HCT116 (cell line): ENCODE results near the gene RASGRP2. TPM values are rescaled to one million over a fixed set of nuclear protein-coding genes. Genes with fewer than 3 reads are reported as not detected.

ENCODE experiments used
- ATAC-seq: fragments of 200-7000 bp; cut with Tn5 transposase; 2 replicates; pipeline ENCODE4 v1.9.1; 2020; ENCODE audit warnings: mild to moderate bottlenecking, moderate library complexity
- BruUV-seq: library from RNA; stranded (reverse); fragments of 400-500 nt; replicated peaks from 2 replicates; lab custom pipeline; 2021; lab: Mats Ljungman, UMichigan
- CTCF ChIA-PET: fragments of 300-600 bp; sonication (Branson Sonifier 250); formaldehyde crosslinking; loops from one replicate; lab custom pipeline; 2021; ENCODE audit warnings: antibody characterized with exemption; lab: Charles Lee
- POLR2A ChIA-PET: fragments of 300-600, 350-600 bp; sonication (Branson Sonifier 250); formaldehyde crosslinking; loops from one replicate; lab custom pipeline; 2021; ENCODE audit warnings: antibody characterized with exemption; lab: Charles Lee
- RAD21 ChIA-PET, 2 experiments: fragments of 300-600 bp; sonication (Branson Sonifier 250); formaldehyde crosslinking; loops; one replicate each; lab custom pipeline; 2023; ENCODE audit warnings: low total read pairs in 2 of 2; ENCODE audit not compliant: uncharacterized antibody in 2 of 2, unreplicated experiment in 2 of 2, low non-redundant PET in 1 of 2; lab: Charles Lee
- DNase-seq: peaks from one replicate; pipeline ENCODE4 v3.0.0-alpha.2; 2010; ENCODE audit warnings: low read depth, low spot score
- H2AFZ ChIP-seq: fragments of 200-600 bp; shearing (Covaris generic), sonication (generic); 2 replicates; pipeline ENCODE4 v1.6.1; 2017; ENCODE audit warnings: low read depth, mixed run types, mixed read lengths, antibody characterized with exemption, low read length; ENCODE audit not compliant: poor library complexity, severe bottlenecking
- H3K27ac ChIP-seq: 2 replicates; pipeline ENCODE4 v1.5.1; 2012; ENCODE audit warnings: low read depth, low read length
- H3K27me3 ChIP-seq: fragments of 200-600 bp; sonication (generic); 2 replicates; pipeline ENCODE4 v1.6.1; 2016; ENCODE audit warnings: mixed run types, low read length, mixed read lengths; ENCODE audit not compliant: insufficient read depth
- H3K36me3 ChIP-seq, 2 experiments: fragments of 200-500 bp in 1 of 2; fragments of 200-600 bp in 1 of 2; sonication (Bioruptor generic) in 1 of 2; sonication (generic) in 1 of 2; 2 replicates each; pipeline versions ENCODE4 v1.5.1 to v1.6.1; 2014 to 2016; ENCODE audit warnings: low read length in 2 of 2, inconsistent platforms in 1 of 2, mixed read lengths in 1 of 2, mixed run types in 1 of 2; ENCODE audit not compliant: insufficient read depth in 2 of 2, control insufficient read depth in 1 of 2
- H3K4me1 ChIP-seq, 2 experiments: fragments of 200-600 bp in 1 of 2; sonication (generic) in 1 of 2; 2 replicates each; pipeline versions ENCODE4 v1.5.1 to v1.6.1; 2012 to 2017; ENCODE audit warnings: low read length in 2 of 2, inconsistent platforms in 1 of 2, mild to moderate bottlenecking in 1 of 2, mixed read lengths in 1 of 2, mixed run types in 1 of 2, moderate library complexity in 1 of 2; ENCODE audit not compliant: insufficient read depth in 2 of 2, control insufficient read depth in 1 of 2
- H3K4me2 ChIP-seq: fragments of 200-600 bp; sonication (generic); 2 replicates; pipeline ENCODE4 v1.6.1; 2017; ENCODE audit warnings: mixed run types, low read length, mixed read lengths
- H3K4me3 ChIP-seq, 2 experiments: fragments of 200-600 bp in 1 of 2; sonication (generic) in 1 of 2; replicated peaks in 1 of 2; 2 replicates each; pipeline ENCODE4 v1.5.1; 2011 to 2016; ENCODE audit warnings: low read length in 2 of 2, control low read depth in 1 of 2, low read depth in 1 of 2, mild to moderate bottlenecking in 1 of 2, mixed read lengths in 1 of 2, mixed run types in 1 of 2
- H3K79me2 ChIP-seq: fragments of 200-600 bp; sonication (generic); 2 replicates; pipeline ENCODE4 v1.6.1; 2017; ENCODE audit warnings: mild to moderate bottlenecking, mixed run types, low read length, moderate library complexity, mixed read lengths; ENCODE audit not compliant: insufficient read depth
- H3K9ac ChIP-seq: fragments of 200-600 bp; sonication (generic); 2 replicates; pipeline ENCODE4 v1.6.1; 2016; ENCODE audit warnings: low read length, mixed read lengths
- H3K9me2 ChIP-seq: fragments of 200-600 bp; sonication (generic), shearing (Covaris generic); 2 replicates; pipeline ENCODE4 v1.6.1; 2017; ENCODE audit warnings: mixed run types, mild to moderate bottlenecking, moderate library complexity; ENCODE audit not compliant: insufficient read depth
- H3K9me3 ChIP-seq, 2 experiments: fragments of 200-500 bp in 1 of 2; fragments of 200-600 bp in 1 of 2; sonication (Bioruptor generic) in 1 of 2; sonication (generic) in 1 of 2; 2 replicates each; pipeline ENCODE4 v1.6.1; 2014 to 2017; ENCODE audit warnings: low read length in 2 of 2, mixed read lengths in 2 of 2, inconsistent platforms in 1 of 2, low read depth in 1 of 2, mild to moderate bottlenecking in 1 of 2, mixed run types in 1 of 2, moderate library complexity in 1 of 2; ENCODE audit not compliant: control insufficient read depth in 1 of 2, insufficient read depth in 1 of 2
- H4K20me1 ChIP-seq: fragments of 200-600 bp; sonication (generic), shearing (Covaris generic); 2 replicates; pipeline ENCODE4 v1.6.1; 2017; ENCODE audit warnings: mixed run types, mild to moderate bottlenecking, moderate library complexity; ENCODE audit not compliant: insufficient read depth
- ATF3 ChIP-seq: IDR thresholded peaks from 2 replicates; pipeline ENCODE4 v1.6.1; 2012
- CBX3 ChIP-seq: IDR thresholded peaks from 2 replicates; pipeline ENCODE4 v1.6.1; 2012; ENCODE audit warnings: low read depth
- CEBPB ChIP-seq: IDR thresholded peaks from 2 replicates; pipeline ENCODE4 v1.6.1; 2012; ENCODE audit warnings: low read depth
- EGR1 ChIP-seq: IDR thresholded peaks from 2 replicates; pipeline ENCODE4 v1.6.1; 2012; ENCODE audit warnings: low read depth
- ELF1 ChIP-seq: IDR thresholded peaks from 2 replicates; pipeline ENCODE4 v1.6.1; 2012; ENCODE audit warnings: low read depth, borderline replicate concordance
- EZH2 ChIP-seq: fragments of 200-600 bp; sonication (generic); IDR thresholded peaks from 2 replicates; pipeline ENCODE4 v1.6.1; 2017; ENCODE audit warnings: antibody characterized with exemption, mixed run types
- FOSL1 ChIP-seq: IDR thresholded peaks from 2 replicates; pipeline ENCODE4 v1.6.1; 2012; ENCODE audit warnings: low read depth
- MAX ChIP-seq: IDR thresholded peaks from 2 replicates; pipeline ENCODE4 v1.6.1; 2012
- POLR2A ChIP-seq: IDR thresholded peaks from 2 replicates; pipeline ENCODE4 v1.7.0; 2011; ENCODE audit warnings: borderline replicate concordance; ENCODE audit not compliant: insufficient read depth, insufficient read length; ENCODE audit errors: extremely low read depth
- REST ChIP-seq: IDR thresholded peaks from 2 replicates; pipeline ENCODE4 v1.6.1; 2012; ENCODE audit warnings: low read depth
- SIN3A ChIP-seq: IDR thresholded peaks from 2 replicates; pipeline ENCODE4 v1.6.1; 2012; ENCODE audit warnings: low read depth
- SP1 ChIP-seq: IDR thresholded peaks from 2 replicates; pipeline ENCODE4 v1.6.1; 2012; ENCODE audit warnings: low read depth
- SRF ChIP-seq: IDR thresholded peaks from 2 replicates; pipeline ENCODE4 v1.6.1; 2012; ENCODE audit warnings: low read depth
- TCF7L2 ChIP-seq: IDR thresholded peaks from 2 replicates; pipeline ENCODE4 v1.7.0; 2011; ENCODE audit warnings: borderline replicate concordance, inconsistent platforms; ENCODE audit not compliant: insufficient read depth, insufficient read length; ENCODE audit errors: extremely low read depth
- YY1 ChIP-seq: IDR thresholded peaks from 2 replicates; pipeline ENCODE4 v1.6.1; 2011; ENCODE audit warnings: low read length, low read depth, moderate library complexity, mild to moderate bottlenecking; ENCODE audit not compliant: insufficient replicate concordance; ENCODE audit errors: extremely low read depth
- intact Hi-C: fragments of 100-400 bp; cut with micrococcal nuclease; formaldehyde crosslinking; loops from 2 replicates; pipeline ENCODE4 v1.10.0; 2022
- total RNA-seq: library from RNA; stranded (reverse); gene quantifications from one replicate; pipeline ENCODE4 v1.2.1, GENCODE V29; 2021; ENCODE audit not compliant: unreplicated experiment
- TF ChIP-seq, protein P1 (sequence below), 3 experiments: fragments of 200-600 bp in 1 of 3; sonication (generic) in 1 of 3; IDR thresholded peaks in 2 of 3; conservative IDR thresholded peaks in 1 of 3; 2 replicates each; pipeline ENCODE4 v1.5.1; 2012 to 2017; ENCODE audit warnings: low read depth in 2 of 3, low read length in 2 of 3, antibody characterized with exemption in 1 of 3, borderline replicate concordance in 1 of 3, control low read depth in 1 of 3, mild to moderate bottlenecking in 1 of 3, mixed read lengths in 1 of 3, mixed run types in 1 of 3, moderate library complexity in 1 of 3; ENCODE audit not compliant: insufficient read depth in 1 of 3
- TF ChIP-seq, protein P2 (sequence below): IDR thresholded peaks from 2 replicates; pipeline ENCODE4 v1.6.1; 2011; ENCODE audit warnings: mild to moderate bottlenecking, low read length, moderate library complexity; ENCODE audit not compliant: insufficient replicate concordance; ENCODE audit errors: extremely low read depth

Gene RASGRP2
- total RNA-seq, 1 experiment from 2014 or later: 12.8 TPM

DNA sequence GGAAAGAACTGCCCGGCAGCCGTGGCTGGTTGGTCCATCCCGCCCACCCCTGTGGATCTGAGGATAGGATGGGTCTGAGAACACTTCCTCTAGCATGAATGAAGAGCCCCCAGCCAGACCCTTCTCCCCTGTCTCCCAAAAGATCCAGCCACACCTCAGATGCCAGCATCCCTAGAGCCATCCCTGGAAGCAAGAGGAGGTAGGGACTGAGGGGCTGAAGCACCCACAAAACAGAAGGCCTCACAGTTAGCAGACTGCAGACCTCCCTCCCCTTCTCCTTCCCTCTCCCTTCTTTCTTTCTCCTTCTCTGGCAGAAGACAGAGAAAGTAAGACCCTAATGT lies 22.6 kb downstream of the RASGRP2 start:
- no peaks in the 10 kb centered on the region for H3K79me2 ChIP-seq
- no peak overlapping the region for H2AFZ ChIP-seq
- no peak overlapping the region for H3K9ac ChIP-seq
- H4K20me1 ChIP-seq: no peaks in the 10 kb centered on the region
- H3K27me3 ChIP-seq: 0 out of 2 replicates have a peak, but pooled peaks cover 6% of the 10 kb centered on the region
- peaks cover 0 to 10% of the 10 kb centered on the region in 2 experiments; a peak in 1 of 4 replicates for H3K4me1 ChIP-seq
- H3K36me3 ChIP-seq: no peaks in the 10 kb centered on the region
- H3K4me3 ChIP-seq: no peak overlapping the region
- RAD21 ChIA-PET: no interaction called here
- TF ChIP-seq EGR1: no peak
- no peak for TF ChIP-seq MAX
- TF ChIP-seq, protein P1, sequence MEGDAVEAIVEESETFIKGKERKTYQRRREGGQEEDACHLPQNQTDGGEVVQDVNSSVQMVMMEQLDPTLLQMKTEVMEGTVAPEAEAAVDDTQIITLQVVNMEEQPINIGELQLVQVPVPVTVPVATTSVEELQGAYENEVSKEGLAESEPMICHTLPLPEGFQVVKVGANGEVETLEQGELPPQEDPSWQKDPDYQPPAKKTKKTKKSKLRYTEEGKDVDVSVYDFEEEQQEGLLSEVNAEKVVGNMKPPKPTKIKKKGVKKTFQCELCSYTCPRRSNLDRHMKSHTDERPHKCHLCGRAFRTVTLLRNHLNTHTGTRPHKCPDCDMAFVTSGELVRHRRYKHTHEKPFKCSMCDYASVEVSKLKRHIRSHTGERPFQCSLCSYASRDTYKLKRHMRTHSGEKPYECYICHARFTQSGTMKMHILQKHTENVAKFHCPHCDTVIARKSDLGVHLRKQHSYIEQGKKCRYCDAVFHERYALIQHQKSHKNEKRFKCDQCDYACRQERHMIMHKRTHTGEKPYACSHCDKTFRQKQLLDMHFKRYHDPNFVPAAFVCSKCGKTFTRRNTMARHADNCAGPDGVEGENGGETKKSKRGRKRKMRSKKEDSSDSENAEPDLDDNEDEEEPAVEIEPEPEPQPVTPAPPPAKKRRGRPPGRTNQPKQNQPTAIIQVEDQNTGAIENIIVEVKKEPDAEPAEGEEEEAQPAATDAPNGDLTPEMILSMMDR (IDR thresholded peaks at IDR 0.05 in 2 of 3, conservative IDR thresholded peaks at IDR 0.05 in 1 of 3; ENCODE audit: borderline replicate concordance in 1 of 3, insufficient read depth in 1 of 3, low read depth in 2 of 3, low read length in 2 of 3): no peak
- no peak for TF ChIP-seq TCF7L2
- TF ChIP-seq EZH2: no peak
- no peak for TF ChIP-seq SRF
- no peak for TF ChIP-seq CEBPB
- TF ChIP-seq REST: no peak
- no peak for TF ChIP-seq POLR2A
- no peak for TF ChIP-seq ELF1
- no peak for TF ChIP-seq FOSL1
- TF ChIP-seq, protein P2, sequence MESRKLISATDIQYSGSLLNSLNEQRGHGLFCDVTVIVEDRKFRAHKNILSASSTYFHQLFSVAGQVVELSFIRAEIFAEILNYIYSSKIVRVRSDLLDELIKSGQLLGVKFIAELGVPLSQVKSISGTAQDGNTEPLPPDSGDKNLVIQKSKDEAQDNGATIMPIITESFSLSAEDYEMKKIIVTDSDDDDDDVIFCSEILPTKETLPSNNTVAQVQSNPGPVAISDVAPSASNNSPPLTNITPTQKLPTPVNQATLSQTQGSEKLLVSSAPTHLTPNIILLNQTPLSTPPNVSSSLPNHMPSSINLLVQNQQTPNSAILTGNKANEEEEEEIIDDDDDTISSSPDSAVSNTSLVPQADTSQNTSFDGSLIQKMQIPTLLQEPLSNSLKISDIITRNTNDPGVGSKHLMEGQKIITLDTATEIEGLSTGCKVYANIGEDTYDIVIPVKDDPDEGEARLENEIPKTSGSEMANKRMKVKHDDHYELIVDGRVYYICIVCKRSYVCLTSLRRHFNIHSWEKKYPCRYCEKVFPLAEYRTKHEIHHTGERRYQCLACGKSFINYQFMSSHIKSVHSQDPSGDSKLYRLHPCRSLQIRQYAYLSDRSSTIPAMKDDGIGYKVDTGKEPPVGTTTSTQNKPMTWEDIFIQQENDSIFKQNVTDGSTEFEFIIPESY: no peak
- no peak for TF ChIP-seq ATF3
- TF ChIP-seq SIN3A: no peak
- TF ChIP-seq YY1: no peak
- TF ChIP-seq CBX3: no peak
- TF ChIP-seq SP1: no peak
- ATAC-seq (no peak), DNase-seq (no peak)
- CTCF ChIA-PET: no interaction called here
- H3K4me2 ChIP-seq: no peak overlapping the region
- H3K27ac ChIP-seq: no peak overlapping the region
- H3K9me3 ChIP-seq: no peaks in the 10 kb centered on the region
- H3K9me2 ChIP-seq: no peaks in the 10 kb centered on the region
- intact Hi-C loops: loop anchor here (5.0 kb wide), 2 partner anchors 169 to 364 kb away; partner anchors contain the start of gene RPS6KA4
- POLR2A ChIA-PET: no interaction called here
- BruUV-seq: no TSS peak
